ENCODE measurements around the gene JAZF1. TPM values are rescaled to one million over a fixed set of nuclear protein-coding genes. Genes with fewer than 3 reads are reported as not detected.

Gene JAZF1
- total and polyA plus RNA-seq, 12 donors, result 6.9 to 42.3 (median 30.0) TPM

DNA sequence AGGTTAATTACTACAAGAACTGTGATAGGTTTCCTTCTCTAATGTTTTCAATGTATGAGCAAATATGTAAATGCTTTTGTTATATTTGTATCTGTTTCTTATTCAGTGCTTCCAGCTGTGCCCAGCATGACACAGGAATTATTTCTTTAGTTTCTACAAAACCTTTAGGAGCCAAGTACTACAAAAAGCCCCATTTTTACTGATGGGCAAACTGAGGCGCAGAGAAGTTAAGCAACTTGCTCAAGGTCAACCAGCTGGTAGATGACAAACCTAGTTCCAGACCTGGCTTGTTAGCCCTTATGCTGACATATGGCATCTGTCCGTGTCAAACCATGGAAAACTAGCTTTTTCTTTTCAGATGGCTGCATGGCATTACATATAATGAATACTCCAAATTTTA lies 134.6 kb downstream of the JAZF1 start:
- H3K36me3 ChIP-seq, result no peaks in the 10 kb centered on the region
- H3K4me1 ChIP-seq, result peaks cover 0 to 4% (median 0%) of the 10 kb centered on the region in 9 donors
- intact Hi-C loops (cut with DNase I), result no loop called here
- H3K9me3 ChIP-seq, result peaks cover 0 to 5% (median 0%) of the 10 kb centered on the region in 11 donors
- no peak overlapping the region for H3K4me3 ChIP-seq
- no peak for ATAC-seq
- WGBS, 2 donors, result 96 to 97% methylated on average over 2 of the region's 2 CpGs
- no peak overlapping the region for H3K27ac ChIP-seq
- no peaks in the 10 kb centered on the region for H3K27me3 ChIP-seq
- TF ChIP-seq, protein P1, sequence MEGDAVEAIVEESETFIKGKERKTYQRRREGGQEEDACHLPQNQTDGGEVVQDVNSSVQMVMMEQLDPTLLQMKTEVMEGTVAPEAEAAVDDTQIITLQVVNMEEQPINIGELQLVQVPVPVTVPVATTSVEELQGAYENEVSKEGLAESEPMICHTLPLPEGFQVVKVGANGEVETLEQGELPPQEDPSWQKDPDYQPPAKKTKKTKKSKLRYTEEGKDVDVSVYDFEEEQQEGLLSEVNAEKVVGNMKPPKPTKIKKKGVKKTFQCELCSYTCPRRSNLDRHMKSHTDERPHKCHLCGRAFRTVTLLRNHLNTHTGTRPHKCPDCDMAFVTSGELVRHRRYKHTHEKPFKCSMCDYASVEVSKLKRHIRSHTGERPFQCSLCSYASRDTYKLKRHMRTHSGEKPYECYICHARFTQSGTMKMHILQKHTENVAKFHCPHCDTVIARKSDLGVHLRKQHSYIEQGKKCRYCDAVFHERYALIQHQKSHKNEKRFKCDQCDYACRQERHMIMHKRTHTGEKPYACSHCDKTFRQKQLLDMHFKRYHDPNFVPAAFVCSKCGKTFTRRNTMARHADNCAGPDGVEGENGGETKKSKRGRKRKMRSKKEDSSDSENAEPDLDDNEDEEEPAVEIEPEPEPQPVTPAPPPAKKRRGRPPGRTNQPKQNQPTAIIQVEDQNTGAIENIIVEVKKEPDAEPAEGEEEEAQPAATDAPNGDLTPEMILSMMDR (IDR thresholded peaks at IDR 0.05), result no peak
- no peak for DNase-seq

DNA sequence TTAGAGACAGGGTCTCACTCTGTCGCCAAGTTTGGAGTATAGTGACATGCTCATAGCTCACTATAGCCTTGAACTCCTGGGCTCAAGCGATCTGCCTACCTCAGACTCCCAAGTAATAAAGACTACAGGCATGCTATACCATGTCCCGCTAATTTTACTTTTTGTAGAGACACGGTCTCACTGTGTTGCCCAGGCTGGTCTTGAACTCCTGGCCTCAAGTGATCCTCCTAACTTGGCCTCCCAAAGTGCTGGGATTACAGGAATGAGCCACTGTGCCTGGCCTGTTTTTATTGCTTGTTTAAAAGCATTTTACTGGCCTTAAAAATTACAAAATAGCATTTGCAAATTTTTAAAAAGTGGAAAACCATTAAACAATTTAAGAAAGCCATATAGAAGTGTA lies 135.0 kb downstream of the JAZF1 start:
- ATAC-seq (no peak), DNase-seq (no peak)
- WGBS, 2 donors, result 97 to 98% methylated on average over 4 of the region's 4 CpGs
- Histone ChIP-seq H3K4me3 (no peak overlapping the region), H3K27ac (no peak overlapping the region), H3K27me3 (no peaks in the 10 kb centered on the region), H3K9me3 (peaks cover 0 to 5% (median 0%) of the 10 kb centered on the region in 11 donors), H3K36me3 (no peaks in the 10 kb centered on the region), H3K4me1 (peaks cover 0 to 6% (median 0%) of the 10 kb centered on the region in 9 donors)
- intact Hi-C loops (cut with DNase I), result no loop called here
- TF ChIP-seq, protein P1 (IDR thresholded peaks at IDR 0.05), result no peak

DNA sequence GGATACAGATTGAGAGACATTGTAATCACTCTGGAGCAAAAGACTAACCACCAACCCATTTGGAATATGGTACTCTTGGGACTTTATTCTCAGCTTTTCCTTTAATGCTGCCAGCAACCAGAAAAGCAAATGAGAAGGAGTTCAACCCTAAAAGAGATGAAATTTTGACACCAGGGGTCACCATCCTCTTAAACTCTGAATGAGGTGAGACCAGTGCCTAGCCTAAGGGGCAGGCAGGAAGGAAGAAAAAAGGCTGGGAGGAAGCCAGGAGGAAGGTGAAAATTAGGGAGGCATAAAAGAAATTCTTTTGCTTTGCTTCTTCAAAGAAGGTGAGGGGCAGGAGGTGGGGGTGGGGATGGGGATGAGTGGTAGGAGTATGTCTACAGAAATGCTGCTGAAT lies 135.8 kb downstream of the JAZF1 start:
- TF ChIP-seq, protein P1 (IDR thresholded peaks at IDR 0.05), result no peak
- H3K4me3 ChIP-seq, result no peak overlapping the region
- intact Hi-C loops (cut with DNase I), result no loop called here
- DNase-seq (no peak), ATAC-seq (no peak)
- H3K4me1 ChIP-seq, result peaks cover 0 to 6% (median 0%) of the 10 kb centered on the region in 9 donors
- H3K27me3 ChIP-seq, result no peaks in the 10 kb centered on the region
- no peaks in the 10 kb centered on the region for H3K36me3 ChIP-seq
- H3K9me3 ChIP-seq, result peaks cover 0 to 5% (median 0%) of the 10 kb centered on the region in 11 donors
- no peak overlapping the region for H3K27ac ChIP-seq

DNA sequence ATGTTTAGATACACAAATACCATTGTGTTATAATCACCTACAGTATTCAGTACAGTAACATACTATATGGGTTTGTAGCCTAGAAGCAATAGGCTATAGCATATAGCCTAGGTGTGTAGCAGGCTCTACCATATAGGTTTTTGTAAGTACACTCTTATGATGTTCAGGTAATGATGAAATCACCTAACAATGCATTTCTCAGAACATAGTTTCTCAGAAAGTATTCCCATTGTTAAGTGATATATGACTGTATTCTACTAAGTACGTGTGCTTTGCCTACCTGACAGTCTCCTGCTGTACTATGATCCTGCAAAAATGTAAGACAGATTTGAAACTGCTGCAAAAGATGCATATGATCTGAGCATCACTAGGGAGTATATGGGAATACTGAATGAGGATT lies 137.9 kb downstream of the JAZF1 start:
- Histone ChIP-seq H3K4me3 (no peak overlapping the region), H3K4me1 (peaks cover 0 to 16% (median 0%) of the 10 kb centered on the region in 9 donors), H3K36me3 (no peaks in the 10 kb centered on the region), H3K27ac (no peak overlapping the region), H3K9me3 (no peaks in the 10 kb centered on the region), H3K27me3 (no peaks in the 10 kb centered on the region)
- WGBS, 2 donors, result 97 to 100% methylated on average over 1 of the region's 1 CpG
- intact Hi-C loops (cut with DNase I), result no loop called here
- TF ChIP-seq, protein P1 (IDR thresholded peaks at IDR 0.05), result no peak
- DNase-seq, result no peak
- ATAC-seq, result no peak
